Activated T-cell treated with anti-CD3 and anti-CD28 coated beads for 24 hours (primary cell): ENCODE results near the gene CYGB.
"Not testable (repeated sequence)": the region's sequence is repeated elsewhere in the genome, so short reads cannot be mapped to it uniquely, and the experiment has no call there.

Experiments used
- DNase-seq: peaks from one replicate; pipeline ENCODE4 v3.0.0-alpha.2; 2020; ENCODE audit warnings: low read depth

Gene CYGB

DNA sequence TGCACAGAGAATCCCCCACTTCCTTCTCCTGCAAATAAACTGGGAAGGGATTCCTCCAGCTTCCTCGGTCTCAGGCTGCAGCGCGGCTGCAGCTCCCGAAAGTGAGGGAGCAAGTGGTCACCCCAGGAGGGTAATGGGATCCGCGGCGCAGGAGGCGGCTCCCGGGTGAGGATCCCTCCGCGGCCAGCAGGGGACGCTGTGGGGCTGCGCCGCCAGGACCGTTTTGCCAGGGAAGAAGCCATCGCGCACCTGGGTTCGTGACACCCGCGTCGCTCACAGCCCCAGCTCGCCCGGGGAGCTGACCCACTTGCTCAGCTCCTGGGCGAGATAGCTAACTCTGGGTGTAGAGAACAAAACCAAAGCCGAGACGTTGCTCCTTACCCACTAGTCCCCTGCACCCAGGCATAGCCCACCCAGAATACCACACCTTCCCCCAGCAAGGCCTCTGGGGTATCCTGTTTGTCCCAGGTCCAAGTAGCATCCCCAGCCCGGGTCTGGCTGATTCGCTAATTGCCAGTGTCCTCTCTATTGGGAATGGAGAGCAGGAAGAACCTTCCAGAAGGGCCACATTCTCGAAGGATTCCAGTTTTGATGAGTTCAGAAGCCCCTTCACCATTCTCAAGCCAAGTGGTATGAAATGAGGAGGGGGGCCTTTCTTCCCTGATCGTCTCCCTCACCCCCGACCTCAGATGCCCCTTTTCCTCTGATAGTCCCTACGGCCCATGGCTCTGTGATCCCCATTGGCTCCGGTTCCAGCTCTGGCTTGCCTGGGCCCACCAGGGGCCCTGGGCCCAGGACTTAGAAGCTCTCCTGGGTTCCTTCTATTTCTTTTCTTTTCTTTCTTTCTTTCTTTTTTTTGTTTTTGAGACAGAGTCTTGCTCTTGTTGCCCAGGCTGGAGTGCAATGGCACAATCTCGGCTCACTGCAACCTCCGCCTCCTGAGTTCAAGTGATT, 14.1 kb downstream of the CYGB start:
- peak; percentile 71 for DNase-seq

DNA sequence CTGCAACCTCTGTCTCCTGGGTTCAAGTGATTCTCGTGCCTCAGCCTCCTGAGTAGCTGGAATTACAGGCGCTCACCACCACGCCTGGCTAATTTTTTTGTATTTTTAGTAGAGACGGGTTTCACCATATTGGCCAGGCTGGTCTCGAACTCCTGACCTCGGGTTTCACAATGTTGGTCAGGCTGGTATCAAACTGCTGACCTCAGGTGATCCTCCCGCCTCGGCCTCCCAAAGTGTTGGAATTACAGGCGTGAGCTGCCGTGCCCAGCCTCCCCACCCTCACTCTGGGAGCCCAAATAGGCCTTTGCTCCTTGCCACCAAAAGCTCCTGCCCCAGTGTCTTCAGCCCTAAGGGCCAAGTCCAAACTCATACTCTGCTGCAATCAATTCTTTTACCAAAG, 15.8 kb downstream of the CYGB start:
- not testable (repeated sequence) for DNase-seq

DNA sequence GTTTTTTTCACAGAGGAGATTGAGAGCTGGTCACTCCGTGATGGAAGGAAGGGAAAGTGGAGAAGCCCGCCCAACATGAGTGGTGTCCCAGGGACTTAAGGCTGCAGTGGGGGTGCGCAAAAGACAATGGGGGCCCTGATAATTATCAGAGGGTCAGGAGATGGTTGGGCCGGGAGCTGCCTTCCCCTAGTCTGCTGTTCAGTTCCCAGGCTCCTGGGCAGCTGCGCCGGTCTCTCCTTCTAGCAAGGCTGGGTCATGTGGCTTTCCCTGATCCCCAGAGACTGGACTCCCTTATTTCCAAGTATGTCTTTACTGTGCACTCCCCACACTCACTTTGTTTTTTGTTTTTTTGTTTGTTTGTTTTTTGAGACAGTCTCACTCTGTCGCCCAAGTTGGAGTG, 16.2 kb downstream of the CYGB start:
- DNase-seq = no peak

DNA sequence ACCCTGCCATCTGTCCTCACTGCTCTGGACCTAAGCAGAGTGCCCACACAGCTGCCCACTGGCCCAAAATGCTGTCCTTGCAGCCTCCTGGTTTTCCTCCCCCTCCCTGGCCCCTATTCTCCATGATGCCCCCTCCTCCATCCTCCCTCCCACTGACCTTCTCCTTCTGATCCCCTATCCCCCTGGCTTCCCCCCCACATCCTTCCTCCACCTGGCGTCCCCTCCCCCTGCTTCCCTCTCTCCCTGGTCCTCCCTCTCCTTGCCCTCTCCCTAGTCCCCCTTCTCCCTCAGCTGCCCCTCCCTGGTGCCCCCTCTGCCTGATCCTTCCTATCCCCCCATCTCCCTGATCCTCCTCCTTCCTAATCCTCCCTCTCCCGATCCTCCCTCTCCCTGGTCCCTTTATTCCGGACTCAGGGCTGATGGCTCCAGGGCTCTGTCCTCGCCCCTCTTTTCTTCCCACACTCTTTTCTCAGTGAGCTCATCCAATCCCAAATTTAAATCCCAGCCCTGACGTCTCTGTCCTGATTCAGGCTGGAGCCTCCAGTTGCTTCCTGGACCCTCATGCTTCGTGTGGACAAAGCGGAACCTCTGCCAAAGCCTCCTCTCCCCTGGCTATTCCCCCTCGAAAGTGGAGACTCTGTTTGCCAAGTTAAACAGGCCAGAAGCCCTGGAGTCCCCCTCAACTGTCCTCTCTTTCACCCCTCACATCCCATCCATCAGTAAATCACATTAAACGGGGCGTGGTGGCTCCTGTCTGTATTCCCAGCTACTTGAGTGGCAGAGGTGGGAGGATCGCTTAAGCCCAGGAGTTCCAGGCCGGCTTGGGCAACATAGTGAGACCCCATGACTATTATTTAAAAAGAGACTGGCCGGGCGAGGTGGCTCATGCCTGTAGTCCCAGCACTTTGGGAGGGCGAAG, 18.2 kb downstream of the CYGB start:
- DNase-seq = no peak

DNA sequence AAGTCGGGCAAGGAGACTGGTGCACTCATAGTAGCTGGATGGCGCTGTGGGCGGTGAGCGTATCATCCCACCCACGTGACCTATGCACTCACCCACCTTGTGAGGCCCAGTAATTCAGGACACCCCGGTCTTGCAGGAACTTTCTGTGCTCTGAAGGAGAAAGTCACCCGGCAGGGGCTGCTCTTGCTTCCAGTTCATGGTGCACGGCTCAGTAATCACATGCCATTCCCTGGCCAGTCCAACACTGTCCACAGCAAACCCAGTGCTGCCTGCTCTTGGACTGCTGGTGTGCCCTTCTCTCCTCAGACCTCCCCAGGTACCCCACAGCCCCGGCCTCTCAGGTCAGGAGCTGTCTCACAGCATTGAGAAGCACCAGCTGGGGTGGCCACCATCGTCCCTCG, 19.9 kb downstream of the CYGB start:
- DNase-seq = no peak

DNA sequence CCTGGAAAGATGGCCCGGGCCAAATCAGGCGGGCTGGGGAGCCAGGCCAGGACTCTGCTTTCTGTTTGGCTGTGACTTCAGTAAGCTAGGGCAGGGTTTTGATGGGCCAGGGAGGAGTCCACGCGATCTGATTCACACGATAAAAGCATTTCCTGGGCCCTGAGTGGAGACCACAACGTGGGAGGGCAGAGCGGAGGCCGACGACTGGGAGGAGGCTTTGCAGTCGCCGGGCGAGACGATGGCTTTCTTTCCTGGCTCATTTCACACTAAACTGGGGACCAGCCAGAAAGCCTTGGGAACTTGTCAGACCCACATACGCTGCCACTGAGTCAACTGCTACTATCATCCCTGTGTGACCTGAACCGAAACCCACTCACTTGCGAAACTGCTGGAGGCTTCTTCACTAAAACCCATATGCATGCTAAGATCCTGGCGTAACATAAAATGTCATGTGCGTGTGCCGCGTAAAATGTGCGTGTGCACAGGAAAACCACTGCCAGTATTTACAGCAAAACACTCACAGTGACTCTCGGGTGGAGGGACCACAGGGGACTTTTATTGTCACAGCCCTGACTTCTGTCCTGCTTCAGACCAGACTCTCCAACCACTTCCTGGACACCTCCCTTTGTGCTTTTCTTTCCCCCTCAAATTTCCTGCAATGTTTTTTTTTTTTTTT, 22.1 kb downstream of the CYGB start:
- peak; percentile 76 for DNase-seq

DNA sequence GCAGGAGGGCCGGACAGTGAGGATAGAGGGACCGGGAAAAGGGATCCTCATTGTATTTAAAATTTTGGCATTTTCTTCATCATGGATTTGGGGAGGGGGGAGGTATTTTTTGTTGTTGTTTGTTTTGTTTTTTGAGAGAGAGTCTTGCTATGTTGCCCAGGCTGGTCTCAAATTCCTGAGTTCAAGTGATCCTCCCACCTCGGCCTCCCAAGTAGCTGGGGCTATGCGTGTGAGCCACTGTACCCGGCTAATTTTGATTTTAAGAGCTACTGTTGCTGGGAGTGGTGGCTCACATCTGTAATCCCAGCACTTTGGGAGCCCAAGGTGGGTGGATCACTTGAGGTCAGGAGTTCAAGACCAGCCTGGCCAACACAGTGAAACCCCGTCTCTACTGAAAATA, 23.2 kb downstream of the CYGB start:
- not testable (repeated sequence) for DNase-seq

DNA sequence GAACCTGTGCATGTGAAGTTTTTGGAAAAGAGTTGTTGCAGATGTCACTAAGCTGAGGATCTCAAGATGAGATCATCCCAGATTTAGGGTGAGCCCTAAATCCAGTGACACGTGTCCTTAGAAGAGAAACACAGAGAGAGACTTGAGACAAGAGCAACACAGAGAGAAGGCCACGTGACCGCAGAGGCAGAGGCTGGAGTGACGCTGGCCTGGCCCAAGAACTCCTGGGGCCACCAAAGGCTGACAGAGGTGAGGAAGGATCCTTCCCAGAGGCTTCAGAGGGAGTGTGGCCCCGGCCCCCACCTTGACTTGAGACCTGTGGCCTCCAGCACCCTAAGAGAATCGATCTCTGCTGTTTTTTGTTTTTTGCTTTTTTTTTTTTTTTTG, 24.2 kb downstream of the CYGB start:
- no peak for DNase-seq

DNA sequence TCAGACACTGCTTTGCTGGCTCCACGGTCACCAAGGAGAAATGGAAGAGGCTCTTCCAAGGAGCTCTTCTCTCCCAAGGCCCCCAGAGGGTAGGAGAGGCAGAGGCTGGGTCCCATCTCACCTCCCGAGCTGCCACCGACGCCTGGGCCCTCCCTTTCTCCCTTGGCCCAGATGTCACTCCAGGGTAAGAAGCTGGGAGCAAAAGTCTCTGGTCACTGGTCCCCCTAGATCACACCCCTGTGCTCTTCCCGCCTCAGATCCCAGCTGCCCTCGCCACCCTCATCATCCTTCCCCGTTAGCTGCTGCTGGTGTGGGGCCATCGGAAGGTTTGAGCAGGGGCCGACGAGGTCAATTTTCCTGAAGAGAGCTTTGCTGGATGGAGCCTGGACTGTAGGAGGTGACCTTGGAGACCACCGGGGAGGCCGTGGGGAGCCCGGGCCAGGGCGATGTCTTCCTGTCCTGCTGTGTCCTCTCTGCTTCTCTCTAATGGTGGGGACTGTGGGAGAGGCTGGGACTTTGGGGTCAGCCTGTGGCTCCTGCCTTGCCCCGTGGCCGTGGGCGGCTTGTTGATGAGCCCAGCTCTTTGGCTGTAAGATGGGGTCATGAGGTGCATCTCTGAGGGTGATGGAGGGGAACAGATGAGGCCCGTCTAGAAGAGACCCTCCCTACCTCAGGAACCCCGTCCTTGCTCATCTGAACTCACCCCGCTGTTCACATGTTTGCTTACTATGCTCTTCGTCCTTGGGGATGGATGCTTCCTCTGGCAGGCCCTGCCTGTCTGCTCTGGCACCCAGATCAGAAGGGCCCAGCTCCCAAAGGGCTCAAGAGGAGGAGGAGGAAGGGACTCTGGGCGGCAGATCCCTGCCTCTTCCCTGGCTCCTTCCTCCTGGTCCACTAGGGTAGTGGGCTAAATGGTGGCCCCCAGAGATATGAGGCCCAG, 24.9 kb downstream of the CYGB start:
- DNase-seq = no peak

DNA sequence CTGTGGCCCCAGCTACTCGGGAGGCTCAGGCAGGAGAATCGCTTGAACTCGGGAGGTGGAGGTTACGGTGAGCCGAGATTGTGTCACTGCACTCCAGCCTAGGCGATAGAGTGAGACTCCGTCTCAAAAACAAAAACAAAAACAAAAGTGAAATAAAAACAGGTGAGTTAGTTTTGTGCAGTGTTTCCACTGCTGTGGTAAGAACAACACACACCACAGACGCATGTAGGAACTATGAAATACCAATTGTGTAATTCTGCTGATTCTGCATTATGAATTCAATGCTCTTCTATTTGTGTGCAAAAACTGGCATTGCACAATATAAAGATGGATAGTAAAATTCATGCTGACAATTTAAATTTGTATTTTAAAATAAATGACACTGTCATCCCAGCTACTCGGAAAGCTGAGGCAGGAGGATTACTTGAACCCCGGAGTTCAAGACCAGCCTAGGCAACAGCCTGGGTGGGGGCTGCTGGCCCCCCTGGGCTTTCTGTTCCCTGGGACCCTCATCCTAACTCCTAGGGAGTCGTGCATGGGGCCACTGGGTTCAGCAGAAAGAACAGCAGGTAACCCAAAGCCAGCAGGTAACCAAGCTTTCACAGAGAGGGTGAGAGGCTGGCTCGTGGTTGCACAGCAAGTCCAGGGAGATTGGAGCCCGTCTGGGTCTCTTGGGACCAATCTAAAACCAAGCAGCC, 25.7 kb downstream of the CYGB start:
- DNase-seq = no peak

DNA sequence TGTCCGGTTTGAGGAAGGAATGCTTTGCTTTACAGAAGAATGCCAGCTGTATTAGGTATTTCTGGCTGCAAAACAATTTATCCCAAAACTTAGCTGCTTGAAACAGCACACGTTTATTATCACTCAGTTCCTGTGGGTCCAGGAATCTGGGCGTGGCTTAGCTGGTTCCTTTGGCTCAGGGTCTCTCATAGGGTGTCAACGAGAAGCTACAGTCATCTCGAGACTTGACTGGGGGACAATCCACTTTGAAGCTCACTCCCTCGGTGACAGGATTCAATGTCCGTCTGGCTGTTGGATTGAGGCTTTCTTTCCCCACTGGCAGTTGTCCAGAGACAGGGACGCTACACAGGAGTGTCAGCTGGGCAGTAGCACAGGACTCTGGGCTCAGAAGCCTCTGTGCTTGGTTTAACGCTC, 26.7 kb downstream of the CYGB start:
- no peak for DNase-seq

DNA sequence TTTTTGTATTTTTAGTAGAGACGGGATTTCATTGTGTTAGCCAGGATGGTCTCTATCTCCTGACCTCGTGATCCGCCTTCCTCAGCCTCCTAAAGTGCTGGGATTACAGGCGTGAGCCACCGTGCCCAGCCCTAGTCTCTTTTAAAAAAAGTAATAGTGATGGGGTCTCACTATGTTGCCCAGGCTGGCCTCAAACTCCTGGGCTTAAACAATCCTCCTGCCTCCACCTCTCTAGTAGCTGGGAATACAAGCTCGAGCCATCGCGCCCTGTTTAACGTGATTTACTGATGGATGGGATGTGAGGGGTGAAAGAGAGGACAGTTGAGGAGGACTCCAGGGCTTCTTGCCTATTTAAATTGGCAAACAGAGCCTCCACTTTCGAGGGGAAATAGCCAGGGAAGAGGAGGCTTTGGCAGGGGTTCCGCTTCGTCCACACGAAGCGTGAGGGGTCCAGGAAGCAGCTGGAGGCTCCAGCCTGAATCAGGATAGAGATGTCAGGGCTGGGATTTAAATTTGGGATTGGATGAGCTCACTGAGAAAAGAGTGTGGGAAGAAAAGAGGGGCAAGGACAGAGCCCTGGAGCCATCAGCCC, 28.9 kb downstream of the CYGB start:
- DNase-seq = not testable (repeated sequence)

DNA sequence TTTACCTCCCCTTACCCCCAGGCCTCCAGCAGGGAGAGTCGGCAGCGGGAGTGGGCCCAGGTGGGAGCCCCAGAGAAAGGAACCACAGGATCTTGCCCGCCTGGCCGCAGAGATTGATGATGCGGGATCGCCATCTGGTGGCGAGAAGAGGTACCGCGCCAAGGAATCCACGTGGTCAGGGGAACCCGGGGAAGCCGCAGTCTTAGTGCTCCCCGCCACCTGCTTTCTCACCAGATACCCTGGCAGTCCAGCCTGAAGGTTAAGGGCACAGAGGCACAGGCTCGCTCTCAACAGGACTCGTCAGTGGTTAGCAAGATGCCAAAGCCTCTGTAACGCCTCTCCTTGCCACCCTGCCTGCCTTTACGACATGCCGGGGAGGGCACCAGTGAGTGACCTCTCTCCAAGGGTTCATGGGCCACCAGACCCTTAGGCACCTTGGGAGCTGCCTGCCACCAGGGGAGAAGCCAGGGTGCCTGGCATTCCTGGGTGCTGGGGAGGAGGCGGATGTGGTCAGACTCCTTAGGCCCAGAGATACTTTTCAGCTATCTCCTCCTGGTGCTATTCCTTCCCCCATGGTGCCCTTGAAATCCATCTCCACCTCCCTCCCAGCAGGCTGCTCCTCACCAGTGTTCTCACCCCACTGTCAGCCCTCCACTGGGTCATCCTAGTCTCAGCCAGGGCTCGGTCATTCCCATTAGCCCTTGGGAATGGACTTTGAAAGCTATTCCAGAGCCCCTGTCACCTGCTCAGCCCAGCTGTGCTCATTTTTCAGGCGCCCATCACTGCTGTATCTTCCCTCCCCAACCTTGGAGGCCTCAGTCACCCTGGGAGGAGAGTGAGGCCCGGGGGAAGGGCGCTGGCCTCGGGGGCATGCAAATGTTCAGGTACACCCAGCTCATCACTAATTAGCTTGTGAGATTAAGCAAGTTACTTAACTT, 30.8 kb downstream of the CYGB start:
- peak; percentile 86 for DNase-seq

DNA sequence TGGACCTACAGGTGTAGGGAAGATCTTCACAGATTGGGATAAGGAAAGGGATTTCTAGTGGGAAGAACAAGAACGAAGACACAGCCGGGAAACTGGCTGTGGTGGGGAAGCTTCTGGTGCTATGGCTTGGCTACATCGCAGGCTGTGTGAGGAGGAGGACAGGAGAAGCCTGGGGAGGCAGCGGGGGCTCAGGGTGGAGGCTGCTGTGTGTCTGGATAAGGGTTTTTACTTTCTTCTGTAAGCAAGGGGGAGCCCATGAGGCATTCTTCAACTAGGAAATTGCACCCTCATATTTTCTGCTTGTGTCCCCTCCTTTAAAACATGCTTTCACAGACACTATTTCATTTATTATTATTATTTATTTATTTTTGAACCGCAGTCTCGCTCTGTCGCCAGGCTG, 33.4 kb downstream of the CYGB start:
- DNase-seq = no peak

DNA sequence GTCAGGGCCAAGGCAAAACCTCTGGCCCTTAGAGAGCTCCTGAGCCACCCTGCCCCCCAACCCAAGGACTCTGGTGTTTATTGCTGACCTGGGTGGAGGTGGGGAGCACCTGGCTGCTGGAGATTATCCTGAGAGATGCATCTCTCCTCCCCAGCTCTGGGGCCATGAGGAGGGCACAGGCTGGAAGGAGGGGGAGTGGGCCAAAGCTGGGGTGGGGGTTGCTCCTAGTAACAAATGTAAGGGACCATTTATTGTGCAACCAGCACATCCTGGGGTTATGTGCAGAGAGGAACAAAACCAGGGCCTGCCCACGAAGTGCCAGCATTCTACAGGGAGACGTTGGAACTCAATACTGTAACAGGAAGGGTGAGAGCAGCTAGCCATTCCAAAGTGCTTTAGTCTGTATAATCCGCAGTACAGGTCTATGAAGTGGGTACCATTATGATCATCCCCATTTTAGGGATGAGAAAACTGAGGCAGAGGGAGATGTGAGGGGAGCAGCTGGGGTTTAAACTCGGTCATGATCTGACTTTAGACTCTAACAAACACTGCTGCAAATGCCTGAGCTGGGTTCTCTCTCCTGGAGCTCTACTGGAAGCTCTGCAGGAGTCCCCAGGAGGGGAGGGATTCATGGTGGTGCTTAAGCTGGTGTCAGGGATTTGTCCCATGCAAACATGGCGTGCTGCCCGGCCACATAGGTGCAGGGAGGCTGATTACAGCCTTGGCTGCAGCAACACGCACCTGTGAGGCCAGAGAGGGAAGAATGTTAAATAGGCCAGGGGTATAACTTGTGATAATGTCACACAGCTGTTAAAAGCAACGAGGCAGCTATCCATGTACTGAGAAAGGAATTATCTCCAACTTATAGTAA, 34.9 kb downstream of the CYGB start:
- no peak for DNase-seq

DNA sequence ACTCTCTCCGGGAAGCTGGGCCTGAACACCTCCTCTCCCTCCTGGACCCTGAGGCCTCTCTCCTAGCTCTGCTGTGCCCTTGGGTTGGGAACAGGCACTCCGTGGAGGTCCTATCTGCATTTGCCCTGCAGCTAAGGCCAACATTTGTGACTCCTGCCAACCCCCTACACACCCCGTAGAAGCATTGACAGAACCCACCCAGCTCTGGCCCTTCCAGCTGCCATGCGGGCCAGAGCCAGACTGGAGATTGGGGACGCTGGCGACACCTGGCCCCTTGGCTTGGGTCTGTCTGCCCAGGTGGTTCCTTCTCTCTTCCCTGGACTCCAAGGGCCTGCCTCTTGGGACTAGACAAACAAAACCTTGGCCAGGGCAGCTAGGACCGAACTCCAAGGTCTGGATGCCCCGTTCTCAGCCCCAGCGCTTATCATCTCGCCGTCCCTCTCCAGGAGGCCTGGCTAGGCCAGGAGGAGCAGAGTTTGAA, 35.6 kb downstream of the CYGB start:
- DNase-seq = no peak

DNA sequence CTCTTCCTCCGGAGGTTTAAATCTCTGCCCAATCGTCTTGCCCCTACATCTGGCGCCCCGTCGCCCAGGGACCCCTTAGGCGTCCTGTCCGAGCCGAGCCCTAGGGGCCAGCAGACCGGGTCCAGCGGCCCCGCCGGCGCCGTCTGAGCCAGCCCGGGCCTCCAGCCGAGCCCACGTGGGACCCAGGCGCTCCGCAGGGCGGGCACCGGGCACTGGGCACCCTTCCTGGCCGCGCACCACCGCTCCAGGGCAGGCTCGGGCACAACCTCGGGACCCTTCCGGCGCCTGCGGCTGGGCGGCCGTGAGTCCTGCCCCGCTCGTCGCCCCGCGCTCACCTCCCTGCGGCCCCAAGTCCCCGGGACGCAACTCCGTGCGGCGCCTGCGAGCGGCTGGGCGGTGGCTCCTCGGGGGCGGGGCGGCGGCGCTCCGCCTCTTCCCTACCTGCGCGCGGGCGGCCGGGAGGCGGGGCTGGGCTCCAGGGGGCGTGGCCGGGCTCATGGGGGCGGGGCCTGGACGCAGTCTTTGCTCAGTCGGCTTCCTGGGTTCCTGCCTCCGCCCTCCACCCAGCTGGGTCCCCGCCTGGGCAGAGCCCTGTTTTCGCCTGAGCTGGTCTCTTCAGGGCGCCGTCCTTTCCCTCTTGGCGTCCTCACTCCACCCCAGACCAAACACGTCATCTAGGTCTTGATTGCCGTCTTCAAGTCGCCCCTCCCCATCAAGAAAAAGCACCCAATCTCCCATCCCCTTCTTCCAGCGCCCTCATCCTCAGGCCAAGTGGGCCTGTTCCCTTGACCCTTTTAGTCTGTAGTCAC, 36.3 kb downstream of the CYGB start, which contains the start of gene RHBDF2:
RHBDF2 (minus strand) TSS at position 406 of the 809 bp plus-strand sequence. CDS start 19,899 bp downstream, outside the sequence.
- DNase-seq = peak; percentile 96
